HG02938 (cell line): ENCODE results near the gene MXD1.

ENCODE experiments used
- ATAC-seq: cut with Tn5 transposase; IDR thresholded peaks from one replicate; pipeline ENCODE4 v1.9.1; 2021; ENCODE audit warnings: mild to moderate bottlenecking, moderate library complexity; ENCODE audit not compliant: unreplicated experiment

MXD1 gene

GRCh38 chr2:69975853-69976462 is 61.0 kb downstream of the MXD1 start:
- no peak for ATAC-seq

- ATAC-seq, result no peak
Measured at GRCh38 chr2:69977186-69977585, 62.3 kb downstream of the MXD1 start.

- ATAC-seq, result no peak
Measured at GRCh38 chr2:69977906-69978482, 63.1 kb downstream of the MXD1 start.

GRCh38 chr2:69979902-69980807 is 65.2 kb downstream of the MXD1 start:
- ATAC-seq, result no peak

GRCh38 chr2:69983392-69983966 is 68.6 kb downstream of the MXD1 start:
- no peak for ATAC-seq

- no peak for ATAC-seq
Measured at GRCh38 chr2:69985216-69985615, 70.3 kb downstream of the MXD1 start.

GRCh38 chr2:69985688-69986087 is 70.8 kb downstream of the MXD1 start:
- ATAC-seq, result no peak

- ATAC-seq, result no peak
Measured at GRCh38 chr2:69986691-69987090, 71.8 kb downstream of the MXD1 start.

- no peak for ATAC-seq
Measured at GRCh38 chr2:69988086-69988635, 73.3 kb downstream of the MXD1 start.

GRCh38 chr2:69989009-69989408 is 74.1 kb downstream of the MXD1 start:
- no peak for ATAC-seq

- ATAC-seq, result no peak
Measured at GRCh38 chr2:69989441-69990105, 74.7 kb downstream of the MXD1 start.
